ENCODE data around the gene ZNF100.
"Not testable (repeated sequence)": the region's sequence is repeated elsewhere in the genome, so short reads cannot be mapped to it uniquely, and the experiment has no call there.

The ZNF100 gene

GRCh38 chr19:21699197-21699596 is 68.2 kb downstream of the ZNF100 start:
- no peak for DNase-seq

GRCh38 chr19:21698215-21698614 is 69.2 kb downstream of the ZNF100 start:
- no peak for DNase-seq

- DNase-seq, result no peak
Observed at GRCh38 chr19:21697698-21698097, 69.7 kb downstream of the ZNF100 start.

- no peak for DNase-seq
Observed at GRCh38 chr19:21694171-21694906, 73.0 kb downstream of the ZNF100 start.

- no peak for DNase-seq
Observed at GRCh38 chr19:21693399-21693798, 74.0 kb downstream of the ZNF100 start.

- DNase-seq, result no peak
Observed at GRCh38 chr19:21691661-21692060, 75.7 kb downstream of the ZNF100 start.

- no peak for DNase-seq
Observed at GRCh38 chr19:21688464-21688863, 78.9 kb downstream of the ZNF100 start.

GRCh38 chr19:21680671-21681070 is 86.7 kb downstream of the ZNF100 start:
- DNase-seq, result no peak

- no peak for DNase-seq
Observed at GRCh38 chr19:21680026-21680425, 87.4 kb downstream of the ZNF100 start.

GRCh38 chr19:21677696-21678418 is 89.5 kb downstream of the ZNF100 start:
- no peak for DNase-seq

- no peak for DNase-seq
Observed at GRCh38 chr19:21674454-21674853, 92.9 kb downstream of the ZNF100 start.

GRCh38 chr19:21673479-21673878 is 93.9 kb downstream of the ZNF100 start:
- DNase-seq, result not testable (repeated sequence)
